ENCODE data around the gene MN1. TPM values are rescaled to one million over a fixed set of nuclear protein-coding genes. Genes with fewer than 3 reads are reported as not detected.

Gene MN1
- total RNA-seq, 2 donors from 2014 or later = 1.0 to 5.6 TPM

GRCh38 chr22:27737521-27737920 is 64.0 kb downstream of the MN1 start:
- WGBS, 2 donors = 78 to 81% methylated on average over 4 of the region's 4 CpGs
- H3K27ac ChIP-seq = no peak overlapping the region
- intact Hi-C loops (cut with DNase I) = no loop called here
- H3K9me3 ChIP-seq = no peaks in the 10 kb centered on the region
- H3K36me3 ChIP-seq (replicated peaks in 1 of 2; ENCODE audit: insufficient read depth in 1 of 2, low read depth in 2 of 2) = no peaks in the 10 kb centered on the region
- no peaks in the 10 kb centered on the region for H3K4me1 ChIP-seq
- no peak overlapping the region for H3K4me3 ChIP-seq
- H3K27me3 ChIP-seq = no peaks in the 10 kb centered on the region
- TF ChIP-seq POLR2A (IDR thresholded peaks at IDR 0.05) (no peak), CTCF (IDR thresholded peaks at IDR 0.05) (no peak)
- no peak for ATAC-seq
- DNase-seq = no peak

DNA sequence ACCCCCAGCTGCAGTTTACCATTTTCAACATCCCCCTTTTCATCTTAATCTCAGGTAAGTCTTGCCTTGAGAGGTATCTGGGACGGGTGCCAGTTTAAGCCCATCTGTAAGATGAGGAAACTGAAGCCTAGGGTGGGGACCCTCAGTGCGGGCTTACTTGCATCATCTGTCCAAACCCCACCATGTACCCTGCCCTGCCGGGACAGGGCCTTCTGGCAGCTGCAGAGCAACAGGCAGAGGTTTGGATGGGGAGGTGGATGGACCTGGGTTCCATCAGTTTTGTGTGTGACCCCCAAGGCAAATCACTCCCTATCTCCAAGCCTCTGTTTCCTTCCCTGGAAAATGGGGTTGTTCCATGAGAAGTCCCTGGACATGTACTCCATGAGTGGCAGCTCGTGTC is 67.5 kb downstream of the MN1 start:
- no peak for ATAC-seq
- no peaks in the 10 kb centered on the region for H3K27me3 ChIP-seq
- no peak for DNase-seq
- H3K4me1 ChIP-seq = no peaks in the 10 kb centered on the region
- no peak overlapping the region for H3K27ac ChIP-seq
- H3K4me3 ChIP-seq = no peak overlapping the region
- no peak for TF ChIP-seq CTCF (IDR thresholded peaks at IDR 0.05)
- TF ChIP-seq POLR2A (IDR thresholded peaks at IDR 0.05) = no peak
- WGBS, 2 donors = 69 to 74% methylated on average over 3 to 4 of the region's 4 CpGs
- intact Hi-C loops (cut with DNase I) = no loop called here
- H3K36me3 ChIP-seq (replicated peaks in 1 of 2; ENCODE audit: insufficient read depth in 1 of 2, low read depth in 2 of 2) = no peaks in the 10 kb centered on the region
- H3K9me3 ChIP-seq = no peaks in the 10 kb centered on the region

DNA sequence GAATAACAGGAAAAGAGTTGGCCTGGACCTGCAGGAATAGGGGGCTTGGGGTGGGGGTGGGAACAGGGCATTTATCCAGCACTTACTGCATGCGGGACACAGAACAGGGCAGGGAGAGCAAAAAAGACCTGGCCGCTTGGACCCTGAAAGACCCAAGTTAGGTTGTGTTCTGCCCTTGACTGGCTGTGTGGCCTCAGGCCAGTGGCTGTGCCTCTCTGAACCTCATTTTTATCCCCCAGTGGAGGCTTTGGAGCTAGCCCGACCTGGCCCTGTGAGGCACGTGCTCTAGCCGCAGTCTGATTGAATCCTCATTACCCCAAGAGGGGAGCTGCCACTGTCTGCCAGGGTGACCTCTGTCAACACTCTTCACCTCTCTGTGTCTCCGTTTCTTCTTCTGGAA is 68.7 kb downstream of the MN1 start:
- TF ChIP-seq POLR2A (IDR thresholded peaks at IDR 0.05) (no peak), CTCF (IDR thresholded peaks at IDR 0.05) (no peak)
- Histone ChIP-seq H3K27me3 (no peaks in the 10 kb centered on the region), H3K27ac (no peak overlapping the region), H3K4me3 (no peak overlapping the region), H3K4me1 (no peaks in the 10 kb centered on the region), H3K36me3 (replicated peaks in 1 of 2; ENCODE audit: insufficient read depth in 1 of 2, low read depth in 2 of 2) (no peaks in the 10 kb centered on the region), H3K9me3 (no peaks in the 10 kb centered on the region)
- 91 to 97% methylated on average over 4 to 6 of the region's 6 CpGs for WGBS, 2 donors
- no peak for ATAC-seq
- intact Hi-C loops (cut with DNase I) = no loop called here
- DNase-seq = no peak

DNA sequence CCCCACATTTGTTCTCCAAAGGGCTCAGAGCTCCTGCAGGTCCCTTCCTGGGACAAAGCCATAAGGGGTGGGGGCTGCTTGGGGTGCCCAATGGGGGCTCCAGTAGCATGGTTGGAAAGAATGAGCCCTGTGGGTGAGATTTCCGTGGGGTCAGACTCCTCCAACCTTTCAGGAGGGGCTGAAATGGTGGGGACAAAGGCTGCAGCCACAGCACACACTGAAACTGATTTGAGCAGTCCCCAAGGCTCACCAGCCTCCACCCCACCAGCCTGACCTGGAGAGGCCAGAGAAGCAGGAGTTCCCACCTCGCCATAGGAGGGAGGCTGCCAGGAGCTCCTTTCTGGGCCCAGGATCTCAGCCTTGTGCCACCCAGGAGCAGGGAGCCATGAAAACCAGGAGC is 69.2 kb downstream of the MN1 start:
- H3K4me1 ChIP-seq = no peaks in the 10 kb centered on the region
- ATAC-seq (no peak), DNase-seq (no peak)
- intact Hi-C loops (cut with DNase I) = no loop called here
- WGBS, 2 donors = 80 to 86% methylated on average over 2 of the region's 2 CpGs
- TF ChIP-seq CTCF (IDR thresholded peaks at IDR 0.05) = no peak
- TF ChIP-seq POLR2A (IDR thresholded peaks at IDR 0.05) = no peak
- no peak overlapping the region for H3K4me3 ChIP-seq
- H3K27ac ChIP-seq = no peak overlapping the region
- no peaks in the 10 kb centered on the region for H3K36me3 ChIP-seq (replicated peaks in 1 of 2; ENCODE audit: insufficient read depth in 1 of 2, low read depth in 2 of 2)
- H3K27me3 ChIP-seq = no peaks in the 10 kb centered on the region
- H3K9me3 ChIP-seq = no peaks in the 10 kb centered on the region

GRCh38 chr22:27731621-27732020 is 69.9 kb downstream of the MN1 start:
- TF ChIP-seq POLR2A (IDR thresholded peaks at IDR 0.05) (no peak), CTCF (IDR thresholded peaks at IDR 0.05) (no peak)
- ATAC-seq (no peak), DNase-seq (no peak)
- Histone ChIP-seq H3K36me3 (replicated peaks in 1 of 2; ENCODE audit: insufficient read depth in 1 of 2, low read depth in 2 of 2) (no peaks in the 10 kb centered on the region), H3K9me3 (no peaks in the 10 kb centered on the region), H3K4me1 (no peaks in the 10 kb centered on the region), H3K4me3 (no peak overlapping the region), H3K27ac (no peak overlapping the region), H3K27me3 (no peaks in the 10 kb centered on the region)
- intact Hi-C loops (cut with DNase I) = no loop called here
- WGBS, 2 donors = 79 to 87% methylated on average over 3 of the region's 3 CpGs
